Right forelimb (tissue), 1 donor: ENCODE data around the gene NPC1.
A peak's percentile ranks its signal among the peaks of the same experiment; 100 is the strongest.
"Not testable (repeated sequence)": the region's sequence is repeated elsewhere in the genome, so short reads cannot be mapped to it uniquely, and the experiment has no call there.

ENCODE experiments used
- DNase-seq: peaks from one replicate; pipeline ENCODE4 v3.0.0-alpha.2; 2018

The NPC1 gene

GRCh38 chr18:23515911-23516546 is 70.3 kb downstream of the NPC1 start:
- DNase-seq: peak; percentile 75

GRCh38 chr18:23512641-23513040 is 73.7 kb downstream of the NPC1 start:
- DNase-seq: no peak

- DNase-seq: not testable (repeated sequence)
These were observed 74.1 kb downstream of the NPC1 start for GRCh38 chr18:23512216-23512615.

- DNase-seq: not testable (repeated sequence)
These were observed 75.4 kb downstream of the NPC1 start for GRCh38 chr18:23510923-23511322.

GRCh38 chr18:23506393-23506792 is 79.9 kb downstream of the NPC1 start:
- no peak for DNase-seq

GRCh38 chr18:23504720-23505119 is 81.6 kb downstream of the NPC1 start:
- no peak for DNase-seq

GRCh38 chr18:23503963-23504344 is 82.4 kb downstream of the NPC1 start:
- no peak for DNase-seq

- DNase-seq: peak; percentile 97
These were observed 83.0 kb downstream of the NPC1 start, which contains the start of gene RMC1 for GRCh38 chr18:23503038-23503962. TSS of gene RMC1 (plus strand) at chr18:23503511. CDS start at chr18:23503619, 108 bp downstream.

GRCh38 chr18:23502516-23503037 is 83.7 kb downstream of the NPC1 start:
- DNase-seq: no peak

GRCh38 chr18:23501626-23502025 is 84.7 kb downstream of the NPC1 start:
- DNase-seq: no peak

- no peak for DNase-seq
These were observed 87.0 kb downstream of the NPC1 start for GRCh38 chr18:23499291-23499781.

- DNase-seq: no peak
These were observed 87.4 kb downstream of the NPC1 start for GRCh38 chr18:23498877-23499276.

- no peak for DNase-seq
These were observed 88.2 kb downstream of the NPC1 start for GRCh38 chr18:23498117-23498516.

GRCh38 chr18:23495723-23496440 is 90.4 kb downstream of the NPC1 start:
- DNase-seq: no peak

GRCh38 chr18:23494992-23495391 is 91.3 kb downstream of the NPC1 start:
- DNase-seq: no peak

- DNase-seq: no peak
These were observed 92.7 kb downstream of the NPC1 start for GRCh38 chr18:23493654-23494053.

- DNase-seq: not testable (repeated sequence)
These were observed 96.7 kb downstream of the NPC1 start for GRCh38 chr18:23489586-23489985.

GRCh38 chr18:23487738-23488570 is 98.4 kb downstream of the NPC1 start:
- DNase-seq: no peak

GRCh38 chr18:23485386-23485785 is 100.9 kb downstream of the NPC1 start:
- DNase-seq: no peak

- no peak for DNase-seq
These were observed 101.6 kb downstream of the NPC1 start for GRCh38 chr18:23484561-23485182.
